ENCODE results near the gene HLA-C. TPM values are rescaled to one million over a fixed set of nuclear protein-coding genes. Genes with fewer than 3 reads are reported as not detected.
"Not testable (repeated sequence)": the region's sequence is repeated elsewhere in the genome, so short reads cannot be mapped to it uniquely, and the experiment has no call there.

HLA-C gene
- total RNA-seq, 1 donor from 2014 or later = 785 TPM

- DNase-seq (ENCODE audit: extremely low read depth, low read depth, low spot score) = no peak
These were observed 878 bp downstream of the HLA-C start for GRCh38 chr6:31270788-31271640.

GRCh38 chr6:31268836-31269235, 3.1 kb downstream of the HLA-C start:
- no peak for DNase-seq (ENCODE audit: extremely low read depth, low read depth, low spot score)

GRCh38 chr6:31268369-31268765, 3.5 kb downstream of the HLA-C start:
- no peak for DNase-seq (ENCODE audit: extremely low read depth, low read depth, low spot score)

- no peak for DNase-seq (ENCODE audit: extremely low read depth, low read depth, low spot score)
These were observed 4.1 kb downstream of the HLA-C start for GRCh38 chr6:31267651-31268368.

- DNase-seq (ENCODE audit: extremely low read depth, low read depth, low spot score) = no peak
These were observed 5.1 kb downstream of the HLA-C start for GRCh38 chr6:31266567-31267360.

- DNase-seq (ENCODE audit: extremely low read depth, low read depth, low spot score) = no peak
These were observed 6.0 kb downstream of the HLA-C start for GRCh38 chr6:31265926-31266325.

- DNase-seq (ENCODE audit: extremely low read depth, low read depth, low spot score) = not testable (repeated sequence)
These were observed 8.5 kb downstream of the HLA-C start for GRCh38 chr6:31263346-31263933.

GRCh38 chr6:31259995-31260394, 11.9 kb downstream of the HLA-C start:
- DNase-seq (ENCODE audit: extremely low read depth, low read depth, low spot score) = not testable (repeated sequence)

GRCh38 chr6:31252625-31253024, 19.3 kb downstream of the HLA-C start:
- no peak for DNase-seq (ENCODE audit: extremely low read depth, low read depth, low spot score)

- no peak for DNase-seq (ENCODE audit: extremely low read depth, low read depth, low spot score)
These were observed 20.6 kb downstream of the HLA-C start for GRCh38 chr6:31251261-31251660.

GRCh38 chr6:31249184-31249583, 22.7 kb downstream of the HLA-C start:
- DNase-seq (ENCODE audit: extremely low read depth, low read depth, low spot score) = no peak

GRCh38 chr6:31247813-31248212, 24.1 kb downstream of the HLA-C start:
- DNase-seq (ENCODE audit: extremely low read depth, low read depth, low spot score) = no peak

- peak; percentile 33 for DNase-seq (ENCODE audit: extremely low read depth, low read depth, low spot score)
These were observed 25.8 kb downstream of the HLA-C start for GRCh38 chr6:31246051-31246521.

GRCh38 chr6:31243508-31243907, 28.4 kb downstream of the HLA-C start:
- DNase-seq (ENCODE audit: extremely low read depth, low read depth, low spot score) = no peak

GRCh38 chr6:31239854-31240253, 32.0 kb downstream of the HLA-C start:
- DNase-seq (ENCODE audit: extremely low read depth, low read depth, low spot score) = no peak

GRCh38 chr6:31234101-31234500, 37.8 kb downstream of the HLA-C start:
- not testable (repeated sequence) for DNase-seq (ENCODE audit: extremely low read depth, low read depth, low spot score)

GRCh38 chr6:31228476-31228875, 43.4 kb downstream of the HLA-C start:
- DNase-seq (ENCODE audit: extremely low read depth, low read depth, low spot score) = no peak

- no peak for DNase-seq (ENCODE audit: extremely low read depth, low read depth, low spot score)
These were observed 44.7 kb downstream of the HLA-C start for GRCh38 chr6:31227143-31227542.

- DNase-seq (ENCODE audit: extremely low read depth, low read depth, low spot score) = no peak
These were observed 46.2 kb downstream of the HLA-C start for GRCh38 chr6:31225735-31226134.

- no peak for DNase-seq (ENCODE audit: extremely low read depth, low read depth, low spot score)
These were observed 49.4 kb downstream of the HLA-C start for GRCh38 chr6:31222496-31222895.
